HepG2 (cell line): ENCODE measurements around the gene FFAR4. TPM values are rescaled to one million over a fixed set of nuclear protein-coding genes. Genes with fewer than 3 reads are reported as not detected.

ENCODE experiments used
- ATAC-seq: fragments of 200-7000 bp; cut with Tn5 transposase; 3 replicates; pipeline ENCODE4 v1.9.1; 2020; ENCODE audit warnings: mild to moderate bottlenecking, moderate library complexity
- BruUV-seq: library from RNA; stranded (reverse); fragments of 400-500 nt; replicated peaks from 2 replicates; lab custom pipeline; 2021; lab: Mats Ljungman, UMichigan
- CTCF ChIA-PET: fragments of 300-600 bp; formaldehyde crosslinking; extraction: SDS; loops from one replicate; lab custom pipeline; 2021; ENCODE audit warnings: low total read pairs, inconsistent platforms, low intra/inter-chr PET ratio; lab: Yijun Ruan, JAX
- POLR2A ChIA-PET: fragments of 350-600 bp; sonication (Branson Sonifier 250); formaldehyde crosslinking; loops from one replicate; lab custom pipeline; 2020; ENCODE audit warnings: antibody characterized with exemption, inconsistent platforms; lab: Yijun Ruan, JAX
- DNase-seq: peaks from one replicate; pipeline ENCODE4 v3.0.0-alpha.2; 2015; ENCODE audit warnings: low spot score
- FAIRE-seq: peaks from 3 replicates; lab custom pipeline; 2011; peaks lifted over from hg19 to GRCh38; lab: Jason Lieb, UNC
- H2AFZ ChIP-seq: one replicate; pipeline ENCODE4 v1.6.1; 2011; ENCODE audit warnings: low read length, inconsistent platforms
- H3K27ac ChIP-seq: fragments of 300-600 bp; 3 replicates; pipeline ENCODE4 v1.8.0; 2011; ENCODE audit warnings: mixed run types, mild to moderate bottlenecking, mixed read lengths, low read length, inconsistent platforms; ENCODE audit not compliant: insufficient read depth; ENCODE audit errors: extremely low read length
- H3K27me3 ChIP-seq, 2 experiments: fragments of 200-600 bp in 1 of 2; 2 replicates in 1 of 2; 3 replicates in 1 of 2; pipeline versions ENCODE4 v1.6.0 to v1.8.0; 2011; ENCODE audit warnings: low read length in 2 of 2, mild to moderate bottlenecking in 2 of 2, moderate library complexity in 2 of 2, inconsistent platforms in 1 of 2; ENCODE audit not compliant: insufficient read depth in 2 of 2, control insufficient read depth in 1 of 2
- H3K36me3 ChIP-seq, 2 experiments: fragments of 200-600 bp in 1 of 2; replicated peaks in 1 of 2; 2 replicates in 1 of 2; 3 replicates in 1 of 2; pipeline versions ENCODE4 v1.5.1 to v1.8.0; 2011; ENCODE audit warnings: low read length in 2 of 2, inconsistent platforms in 1 of 2; ENCODE audit not compliant: insufficient read depth in 2 of 2, control insufficient read depth in 1 of 2
- H3K4me1 ChIP-seq: 2 replicates; pipeline ENCODE4 v1.5.1; 2012; ENCODE audit warnings: low read length, inconsistent platforms; ENCODE audit not compliant: insufficient read depth
- H3K4me2 ChIP-seq: 2 replicates; pipeline ENCODE4 v1.6.0; 2011; ENCODE audit warnings: low read depth, low read length, inconsistent platforms
- H3K4me3 ChIP-seq, 3 experiments: fragments of 200-600 bp in 1 of 3; sonication (generic), shearing (Covaris generic) in 1 of 3; replicated peaks in 1 of 3; 2 replicates each; pipeline ENCODE4 v1.5.1; 2011 to 2016; ENCODE audit warnings: low read length in 3 of 3, inconsistent platforms in 2 of 3, low read depth in 2 of 3, mild to moderate bottlenecking in 2 of 3, control low read depth in 1 of 3, mixed read lengths in 1 of 3; ENCODE audit not compliant: insufficient read depth in 1 of 3
- H3K79me2 ChIP-seq: one replicate; pipeline ENCODE4 v1.6.1; 2011; ENCODE audit warnings: low read length, inconsistent platforms; ENCODE audit not compliant: insufficient read depth
- H3K9ac ChIP-seq: 2 replicates; pipeline ENCODE4 v1.6.0; 2011; ENCODE audit warnings: mild to moderate bottlenecking, low read depth, low read length, inconsistent platforms; ENCODE audit not compliant: insufficient read depth
- H3K9me3 ChIP-seq: 2 replicates; pipeline ENCODE4 v1.5.1; 2012; ENCODE audit warnings: mild to moderate bottlenecking, low read length
- H4K20me1 ChIP-seq: 2 replicates; pipeline ENCODE4 v1.6.0; 2011; ENCODE audit warnings: inconsistent platforms, mild to moderate bottlenecking, low read length, moderate library complexity; ENCODE audit not compliant: insufficient read depth
- ARID2 ChIP-seq: sonication (generic); formaldehyde crosslinking; IDR thresholded peaks from 2 replicates; pipeline ENCODE4 v1.8.1; 2022; ENCODE audit warnings: mild to moderate bottlenecking, missing genetic modification reagents, borderline replicate concordance
- CEBPG ChIP-seq: IDR thresholded peaks from 2 replicates; pipeline ENCODE4 v1.6.1; 2016
- HDAC2 ChIP-seq: sonication (generic); formaldehyde crosslinking; IDR thresholded peaks from 2 replicates; pipeline ENCODE4 v1.4.0; 2020; ENCODE audit warnings: missing genetic modification reagents
- KAT7 ChIP-seq: IDR thresholded peaks from 2 replicates; pipeline ENCODE4 v1.6.1; 2018; ENCODE audit warnings: borderline replicate concordance, missing compliant biosample characterization
- KMT2A ChIP-seq: sonication (generic); formaldehyde crosslinking; IDR thresholded peaks from 2 replicates; pipeline ENCODE4 v1.4.0; 2020; ENCODE audit warnings: missing genetic modification reagents
- MTA1 ChIP-seq: sonication (generic); formaldehyde crosslinking; IDR thresholded peaks from 2 replicates; pipeline ENCODE4 v1.4.0; 2020; ENCODE audit warnings: missing genetic modification reagents, mild to moderate bottlenecking, borderline replicate concordance
- MTF1 ChIP-seq: sonication (generic); formaldehyde crosslinking; IDR thresholded peaks from 2 replicates; pipeline ENCODE4 v1.5.0; 2020; ENCODE audit warnings: missing genetic modification reagents
- PAF1 ChIP-seq: IDR thresholded peaks from 2 replicates; pipeline ENCODE4 v1.6.1; 2016; ENCODE audit warnings: missing genetic modification reagents, missing compliant biosample characterization
- POLR2A ChIP-seq, 2 experiments: IDR thresholded peaks; 2 replicates each; pipeline ENCODE4 v1.6.1; 2011; ENCODE audit warnings: low read depth in 2 of 2, low read length in 2 of 2, mild to moderate bottlenecking in 1 of 2, moderate library complexity in 1 of 2; ENCODE audit not compliant: insufficient read depth in 1 of 2
- ZC3H13 ChIP-seq: sonication (generic); formaldehyde crosslinking; IDR thresholded peaks from 2 replicates; pipeline ENCODE4 v1.8.1; 2023; ENCODE audit warnings: mild to moderate bottlenecking, missing genetic modification reagents, moderate library complexity
- ZFX ChIP-seq: sonication (generic); formaldehyde crosslinking; IDR thresholded peaks from 2 replicates; pipeline ENCODE4 v1.4.0; 2020; ENCODE audit warnings: mild to moderate bottlenecking, low read depth, missing genetic modification reagents, moderate library complexity
- ZNF260 ChIP-seq: sonication (generic); formaldehyde crosslinking; IDR thresholded peaks from 2 replicates; pipeline ENCODE4 v1.4.0; 2020; ENCODE audit warnings: missing genetic modification reagents, low read depth, mild to moderate bottlenecking, borderline replicate concordance
- ZNF343 ChIP-seq: sonication (generic); formaldehyde crosslinking; IDR thresholded peaks from 2 replicates; pipeline ENCODE4 v1.4.0; 2020; ENCODE audit warnings: mild to moderate bottlenecking, missing genetic modification reagents
- ZNF598 ChIP-seq: sonication (generic); formaldehyde crosslinking; IDR thresholded peaks from 2 replicates; pipeline ENCODE4 v1.5.1; 2020; ENCODE audit warnings: mild to moderate bottlenecking, missing genetic modification reagents, borderline replicate concordance
- ZNF761 ChIP-seq: sonication (generic); formaldehyde crosslinking; conservative IDR thresholded peaks from 2 replicates; pipeline ENCODE4 v1.4.0; 2020; ENCODE audit warnings: mild to moderate bottlenecking, missing genetic modification reagents
- ZSCAN25 ChIP-seq: sonication (generic); formaldehyde crosslinking; IDR thresholded peaks from 2 replicates; pipeline ENCODE4 v1.8.0; 2022; ENCODE audit warnings: mild to moderate bottlenecking, missing genetic modification reagents
- WGBS: methylation state at CpG from one replicate; pipeline ENCODE4 v1.1.6; 2017; ENCODE audit warnings: low lambda C conversion rate; 5-methylcytosine and 5-hydroxymethylcytosine counted together
- in situ Hi-C: cut with HindIII; loops from 2 replicates; pipeline ENCODE4 v1.10.0; 2017; ENCODE audit warnings: low pct_unique_long_range_greater_than_20kb; ENCODE audit not compliant: extremely low pct_ligation_motif_present
- intact Hi-C: fragments of 100-400 bp; cut with micrococcal nuclease; formaldehyde crosslinking; loops from one replicate; pipeline ENCODE4 v1.10.0; 2022; ENCODE audit not compliant: unreplicated experiment
- polyA plus RNA-seq, 8 experiments: library from polyadenylated mRNA; depleted of rRNA in 3 of 8; stranded (reverse) in 7 of 8; unstranded in 1 of 8; fragments of >200 nt; fragmentation: Illumina TruSeq in 4 of 8; extraction: Trizol in 4 of 8; gene quantifications; 2 replicates each; pipeline versions ENCODE4 v1.2.1 to v1.2.3, GENCODE V29; 2011 to 2016; ENCODE audit warnings: low read depth in 4 of 8, missing spikeins in 1 of 8, mixed read lengths in 1 of 8; ENCODE audit not compliant: insufficient read depth in 1 of 8
- total RNA-seq, 5 experiments: library from RNA; depleted of rRNA; stranded (reverse); fragments of >200 nt; fragmentation: Illumina TruSeq; extraction: Trizol; gene quantifications; 2 replicates each; pipeline ENCODE4 v1.2.3, GENCODE V29; 2016; ENCODE audit warnings: low read depth in 1 of 5
- TF ChIP-seq, protein P1 (sequence below), 2 experiments: sonication (generic) in 1 of 2; formaldehyde crosslinking in 1 of 2; IDR thresholded peaks; 2 replicates each; pipeline versions ENCODE4 v1.4.0 to v1.6.1; 2018 to 2020; ENCODE audit warnings: missing genetic modification reagents in 2 of 2, borderline replicate concordance in 1 of 2, low read depth in 1 of 2, mild to moderate bottlenecking in 1 of 2, missing biosample characterization in 1 of 2
- TF ChIP-seq, protein P2 (sequence below): sonication (generic); formaldehyde crosslinking; IDR thresholded peaks from 2 replicates; pipeline ENCODE4 v1.8.1; 2023; ENCODE audit warnings: missing genetic modification reagents, mild to moderate bottlenecking, borderline replicate concordance
- TF ChIP-seq, protein P3 (sequence below): IDR thresholded peaks from 2 replicates; pipeline ENCODE4 v1.6.1; 2016; ENCODE audit warnings: control low read depth

Gene FFAR4
- total and polyA plus RNA-seq, 2 of the 13 experiments (the other 11 are each of a cell fraction or from before 2014, with no cell fraction given): 0.09 TPM; not detected in 1

DNA sequence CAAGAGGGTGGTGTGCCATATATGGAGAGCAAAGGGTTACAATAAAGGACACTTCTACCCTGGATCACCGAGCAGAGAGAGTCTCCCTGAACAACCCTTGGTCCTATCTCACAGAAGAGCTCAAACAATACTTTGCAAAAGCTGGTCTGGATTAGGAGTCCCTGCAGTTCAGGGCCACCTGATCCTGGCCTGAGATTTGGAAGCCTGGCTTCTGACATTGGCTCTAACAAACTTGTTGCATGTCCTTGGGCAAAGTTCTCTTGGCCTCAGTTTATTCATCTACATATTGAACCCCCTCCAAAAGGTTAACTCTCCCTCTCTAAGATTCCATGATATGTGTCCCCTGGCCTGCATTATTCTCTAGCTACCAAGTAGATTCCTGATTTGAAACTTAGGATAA lies 32.9 kb downstream of the FFAR4 start (continued):
- 0 out of 2 replicates have a peak, but pooled peaks have one; percentile 3 for TF ChIP-seq CEBPG
- 0 out of 2 replicates have a peak, but pooled peaks have one; percentile 26 for TF ChIP-seq ZNF343

DNA sequence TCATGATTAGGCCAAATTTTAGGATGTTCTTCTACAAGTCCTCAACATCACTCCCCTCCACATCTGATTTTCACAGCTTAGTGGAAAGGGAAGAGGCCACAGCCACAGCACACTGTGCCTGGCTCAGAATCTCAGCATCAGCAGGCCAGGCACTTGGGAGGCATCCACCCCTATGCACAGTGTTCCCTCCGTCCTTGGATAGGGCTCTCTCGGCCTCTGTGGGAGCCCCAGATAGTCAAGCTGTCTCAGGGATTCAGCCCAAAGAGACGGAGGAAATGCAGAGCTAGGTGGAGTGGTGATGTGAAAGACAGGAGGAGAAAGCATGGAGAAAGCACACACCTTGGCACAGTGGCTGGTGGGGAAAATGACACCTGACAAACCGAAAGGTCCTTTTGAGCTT lies 33.3 kb downstream of the FFAR4 start:
- ATAC-seq: no peak
- Histone ChIP-seq H2AFZ (no peak overlapping the region), H3K27ac (peak overlapping the region; percentile 99), H3K36me3 (peaks cover 2 to 36% of the 10 kb centered on the region in 2 experiments), H3K9me3 (no peaks in the 10 kb centered on the region), H3K4me1 (peaks cover 75% of the 10 kb centered on the region), H3K4me2 (peak overlapping the region; percentile 94), H3K27me3 (no peaks in the 10 kb centered on the region; a peak in 1 of 5 replicates), H3K79me2 (peaks cover 32% of the 10 kb centered on the region), H3K9ac (peak overlapping the region; percentile 94), H3K4me3 (peak overlapping the region; percentile 79 to 87 (median 84)), H4K20me1 (peaks cover 53% of the 10 kb centered on the region)
- in situ Hi-C loops (no loop called here), intact Hi-C loops (loop anchor here (5.0 to 10.0 kb wide), 2 partner anchors 55 to 73 kb away; no protein-coding TSS in a partner anchor)
- ChIA-PET CTCF (no interaction called here), POLR2A (interaction anchor here (0.6 to 1.8 kb wide), 5 partner anchors 9 to 102 kb away, joined by 3 to 16 read pairs (median 5); no protein-coding TSS in a partner anchor)
- FAIRE-seq: no peak
- TF ChIP-seq PAF1 (CRISPR knock-in tag): 0 out of 2 replicates have a peak, but pooled peaks have one; percentile 33
- TF ChIP-seq KMT2A (CRISPR knock-in tag): no peak; the same call in 1 of the 2 replicates
- TF ChIP-seq ZNF260 (CRISPR knock-in tag): no peak
- 0 out of 2 replicates have a peak, but pooled peaks have one; percentile 17 for TF ChIP-seq MTA1 (CRISPR knock-in tag)
- TF ChIP-seq HDAC2 (CRISPR knock-in tag): 0 out of 2 replicates have a peak, but pooled peaks have one; percentile 3
- peak; percentile 1; the same call in 1 of the 2 replicates for TF ChIP-seq ZFX (CRISPR knock-in tag)
- TF ChIP-seq, protein P1, sequence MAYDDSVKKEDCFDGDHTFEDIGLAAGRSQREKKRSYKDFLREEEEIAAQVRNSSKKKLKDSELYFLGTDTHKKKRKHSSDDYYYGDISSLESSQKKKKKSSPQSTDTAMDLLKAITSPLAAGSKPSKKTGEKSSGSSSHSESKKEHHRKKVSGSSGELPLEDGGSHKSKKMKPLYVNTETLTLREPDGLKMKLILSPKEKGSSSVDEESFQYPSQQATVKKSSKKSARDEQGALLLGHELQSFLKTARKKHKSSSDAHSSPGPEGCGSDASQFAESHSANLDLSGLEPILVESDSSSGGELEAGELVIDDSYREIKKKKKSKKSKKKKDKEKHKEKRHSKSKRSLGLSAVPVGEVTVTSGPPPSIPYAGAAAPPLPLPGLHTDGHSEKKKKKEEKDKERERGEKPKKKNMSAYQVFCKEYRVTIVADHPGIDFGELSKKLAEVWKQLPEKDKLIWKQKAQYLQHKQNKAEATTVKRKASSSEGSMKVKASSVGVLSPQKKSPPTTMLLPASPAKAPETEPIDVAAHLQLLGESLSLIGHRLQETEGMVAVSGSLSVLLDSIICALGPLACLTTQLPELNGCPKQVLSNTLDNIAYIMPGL (CRISPR knock-in tag; IDR thresholded peaks at IDR 0.05; ENCODE audit: borderline replicate concordance in 1 of 2, low read depth in 1 of 2): 0 out of 4 replicates have a peak, but pooled peaks of 1 of the 2 experiments have one; percentile 37
- 0 out of 4 replicates have a peak, but pooled peaks of 1 of the 2 experiments have one; percentile 11 for TF ChIP-seq POLR2A (IDR thresholded peaks at IDR 0.05; ENCODE audit: insufficient read depth in 1 of 2, low read depth in 2 of 2, low read length in 2 of 2)
- TF ChIP-seq ZC3H13 (CRISPR knock-in tag): 0 out of 2 replicates have a peak, but pooled peaks have one; percentile 21
- 0 out of 2 replicates have a peak, but pooled peaks have one; percentile 24 for TF ChIP-seq KAT7 (CRISPR knock-in tag)
- TF ChIP-seq, protein P2, sequence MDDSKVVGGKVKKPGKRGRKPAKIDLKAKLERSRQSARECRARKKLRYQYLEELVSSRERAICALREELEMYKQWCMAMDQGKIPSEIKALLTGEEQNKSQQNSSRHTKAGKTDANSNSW (CRISPR knock-in tag): no peak
- TF ChIP-seq, protein P3, sequence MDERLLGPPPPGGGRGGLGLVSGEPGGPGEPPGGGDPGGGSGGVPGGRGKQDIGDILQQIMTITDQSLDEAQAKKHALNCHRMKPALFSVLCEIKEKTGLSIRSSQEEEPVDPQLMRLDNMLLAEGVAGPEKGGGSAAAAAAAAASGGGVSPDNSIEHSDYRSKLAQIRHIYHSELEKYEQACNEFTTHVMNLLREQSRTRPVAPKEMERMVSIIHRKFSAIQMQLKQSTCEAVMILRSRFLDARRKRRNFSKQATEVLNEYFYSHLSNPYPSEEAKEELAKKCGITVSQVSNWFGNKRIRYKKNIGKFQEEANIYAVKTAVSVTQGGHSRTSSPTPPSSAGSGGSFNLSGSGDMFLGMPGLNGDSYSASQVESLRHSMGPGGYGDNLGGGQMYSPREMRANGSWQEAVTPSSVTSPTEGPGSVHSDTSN (CRISPR knock-in tag): no peak
- no peak for TF ChIP-seq MTF1 (CRISPR knock-in tag)
- TF ChIP-seq ZNF761 (CRISPR knock-in tag): 0 out of 2 replicates have a peak, but pooled peaks have one; percentile 55
- 0 out of 2 replicates have a peak, but pooled peaks have one; percentile 24 for TF ChIP-seq ZNF598 (CRISPR knock-in tag)
- 0 out of 2 replicates have a peak, but pooled peaks have one; percentile 11 for TF ChIP-seq ZSCAN25
- TF ChIP-seq ARID2: peak; percentile 60; the same call in 1 of the 2 replicates
- BruUV-seq: TSS peak; percentile 45
- 7% methylated on average over 4 of the region's 4 CpGs for WGBS
- no peak for DNase-seq
